ENCODE data around the gene PLEKHA5.

PLEKHA5 gene

DNA sequence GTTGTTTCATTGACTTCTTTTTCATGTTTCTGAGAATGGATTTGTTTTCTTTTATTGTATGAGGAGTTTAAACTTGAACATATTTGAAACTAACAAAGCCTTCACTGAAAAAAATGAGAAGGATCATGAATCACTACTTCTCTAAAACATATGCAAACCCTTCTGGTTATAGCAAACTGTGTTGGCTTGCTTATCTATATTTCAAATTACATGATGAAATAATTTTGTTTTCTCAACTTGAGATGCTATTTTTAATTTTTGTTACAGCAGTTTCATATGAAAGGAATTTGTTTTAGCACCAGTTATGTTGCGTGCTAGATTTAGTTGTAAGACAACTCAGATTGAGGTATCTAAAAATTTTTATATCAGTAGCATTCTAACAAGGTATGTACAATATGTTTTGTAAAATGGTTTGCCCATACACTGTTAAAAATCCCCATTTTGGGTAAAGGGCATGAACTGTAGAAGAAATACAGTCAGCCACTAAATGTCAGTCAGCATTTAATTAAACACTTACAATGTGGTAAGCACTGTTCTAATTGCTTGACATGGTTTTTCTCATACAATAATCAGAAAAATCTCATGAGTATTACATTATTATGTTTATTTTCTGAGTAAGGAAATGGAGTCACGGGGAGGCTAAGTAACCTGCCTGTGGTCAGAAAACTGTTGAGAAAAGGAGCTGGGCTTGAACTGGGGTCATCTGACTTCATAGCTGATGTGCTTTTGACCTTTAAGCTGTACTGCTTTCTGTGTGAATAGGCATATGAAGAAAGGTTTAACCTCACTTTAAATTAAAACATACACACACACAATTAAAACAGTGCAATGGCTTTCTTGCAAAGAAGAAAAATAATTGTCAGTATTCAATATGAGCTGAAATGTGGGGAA is 105.7 kb downstream of the PLEKHA5 start:
- no peak for DNase-seq

DNA sequence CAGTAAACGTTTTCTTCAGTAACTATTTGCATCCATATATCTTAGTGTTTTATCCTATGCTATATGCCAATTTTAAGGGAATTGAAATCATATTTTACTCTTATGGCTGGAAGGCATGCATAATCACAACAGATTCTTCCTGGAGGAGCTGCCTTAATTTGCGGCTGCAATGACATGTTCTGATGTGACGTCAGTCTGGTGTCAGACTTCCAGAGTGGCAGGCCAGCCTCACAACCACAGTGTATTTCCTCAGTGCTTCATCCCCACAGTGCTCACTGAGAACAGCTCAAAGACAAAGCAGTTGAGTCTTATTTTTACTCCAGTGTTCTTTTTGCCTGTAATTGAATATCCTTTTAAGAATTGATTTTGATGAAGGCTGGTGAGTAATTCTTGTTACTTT is 107.1 kb downstream of the PLEKHA5 start:
- DNase-seq, result no peak

DNA sequence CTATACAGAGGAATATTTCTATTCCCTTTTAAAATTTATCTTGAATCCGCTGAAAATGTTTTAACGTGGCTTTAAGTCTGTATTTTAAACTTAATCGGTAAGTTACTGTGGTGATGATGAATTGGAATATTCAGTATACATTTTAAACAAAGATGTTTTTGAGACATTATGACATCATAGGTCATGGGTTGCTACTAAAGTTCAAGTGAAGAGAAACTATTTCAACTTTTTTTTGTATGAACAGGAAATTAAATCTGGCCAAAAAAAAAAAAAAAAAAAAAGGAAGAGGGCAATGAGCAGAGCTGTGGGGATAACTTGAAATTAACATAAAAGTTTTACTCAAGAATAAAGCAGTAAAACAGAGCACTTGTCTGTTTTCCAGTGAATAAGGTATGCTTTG is 109.0 kb downstream of the PLEKHA5 start:
- DNase-seq, result no peak

DNA sequence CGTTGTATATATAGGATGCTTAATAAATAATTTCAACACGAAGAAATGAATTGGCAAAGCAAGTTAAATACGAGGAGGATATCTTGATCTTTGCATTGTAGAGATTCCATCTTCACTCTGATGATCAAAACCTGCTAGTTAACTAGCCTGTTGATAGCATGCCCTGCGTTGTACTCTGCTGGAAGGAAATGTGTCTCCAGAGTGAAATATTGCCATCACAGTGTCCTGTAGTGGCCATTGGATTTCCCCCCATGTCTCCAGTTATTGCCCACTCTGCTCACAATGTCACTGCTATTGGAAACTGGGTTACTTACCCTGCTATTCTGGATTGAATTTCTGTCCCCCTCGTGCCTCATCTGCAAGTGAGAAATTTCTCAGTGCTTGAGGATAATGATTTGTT is 109.6 kb downstream of the PLEKHA5 start:
- DNase-seq, result no peak

DNA sequence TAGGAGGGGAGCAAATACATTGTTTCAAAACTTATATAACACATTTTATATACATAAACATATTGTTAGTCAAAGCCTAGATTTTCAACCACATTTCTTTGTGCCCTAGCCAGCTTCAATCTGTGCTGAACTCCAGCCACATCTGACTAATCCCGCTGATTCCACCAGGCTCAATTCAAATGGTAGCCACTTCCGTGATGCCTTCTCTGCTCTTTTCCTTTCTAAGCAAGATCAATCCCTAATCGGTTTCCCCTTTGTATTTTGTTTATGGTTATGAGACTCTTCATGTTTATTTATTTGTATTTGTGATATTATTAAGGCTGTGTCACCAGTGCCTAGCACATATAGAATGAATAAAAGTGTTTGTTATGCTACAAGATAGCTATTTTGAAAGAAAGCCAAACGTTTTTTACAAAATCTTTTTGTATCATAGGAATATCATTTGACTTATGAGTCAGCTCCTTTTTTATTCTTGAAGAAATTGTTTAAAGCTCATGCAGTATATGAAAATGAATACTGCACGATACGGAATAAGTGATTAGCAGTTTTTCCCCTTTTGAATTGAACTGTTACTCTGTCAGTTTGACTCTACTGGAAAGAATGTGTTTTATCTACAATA is 110.2 kb downstream of the PLEKHA5 start:
- no peak for DNase-seq

DNA sequence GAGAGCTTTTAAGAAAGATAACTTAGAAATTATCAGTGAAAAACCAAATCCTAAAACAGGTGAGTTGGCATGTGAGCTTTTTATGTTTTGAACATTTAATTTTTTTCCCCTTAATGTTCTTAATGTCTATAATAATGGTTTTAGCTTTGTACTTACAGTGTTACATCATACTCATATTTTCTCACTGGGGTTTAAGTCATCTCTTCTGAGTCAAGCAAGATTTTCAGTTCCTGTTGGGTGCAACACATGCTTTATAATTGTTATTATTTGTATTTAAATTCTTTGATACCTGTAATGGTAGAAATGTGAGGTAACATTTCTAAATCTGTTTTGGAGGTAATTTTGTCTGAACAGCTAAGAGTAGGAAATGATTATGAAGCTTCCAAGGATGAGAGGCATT is 113.0 kb downstream of the PLEKHA5 start:
- DNase-seq, result no peak

DNA sequence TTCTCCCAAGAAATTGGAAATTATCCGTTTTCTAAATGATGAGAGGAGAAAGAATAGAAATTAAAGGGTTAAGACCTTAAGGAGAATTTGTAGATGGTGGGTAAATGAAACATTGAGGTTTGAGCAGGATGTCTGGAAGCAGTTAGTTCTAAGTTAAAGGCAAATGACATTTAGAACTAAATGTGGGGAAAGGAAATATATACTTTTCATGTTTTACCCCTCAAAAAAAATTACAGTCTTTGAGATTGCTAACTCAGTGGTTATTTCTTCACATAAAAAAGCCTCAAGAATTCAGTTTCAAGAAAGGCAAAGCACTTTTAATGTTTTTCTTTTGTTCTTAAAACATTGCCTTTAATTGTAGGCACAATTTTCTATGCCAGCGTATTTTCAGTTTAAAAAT is 114.0 kb downstream of the PLEKHA5 start:
- no peak for DNase-seq

DNA sequence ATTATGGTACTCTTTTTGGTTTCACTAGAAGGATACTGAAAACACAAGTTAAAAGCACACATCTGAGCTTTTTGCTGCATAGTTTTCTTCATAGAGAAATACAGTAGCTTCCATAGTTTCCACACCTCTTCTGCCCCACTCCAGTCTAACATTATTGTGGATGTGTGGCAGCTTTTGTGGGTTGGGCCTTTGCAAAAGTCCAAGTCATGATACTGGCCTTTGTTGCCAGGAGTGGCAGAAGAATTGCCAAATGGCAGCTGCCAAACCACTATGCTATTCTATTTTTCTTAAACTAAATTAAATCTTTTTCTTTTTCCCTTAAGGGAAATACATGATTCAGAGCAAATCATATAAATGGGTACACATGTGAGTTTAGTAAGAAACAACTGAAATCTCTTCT is 114.8 kb downstream of the PLEKHA5 start:
- no peak for DNase-seq

DNA sequence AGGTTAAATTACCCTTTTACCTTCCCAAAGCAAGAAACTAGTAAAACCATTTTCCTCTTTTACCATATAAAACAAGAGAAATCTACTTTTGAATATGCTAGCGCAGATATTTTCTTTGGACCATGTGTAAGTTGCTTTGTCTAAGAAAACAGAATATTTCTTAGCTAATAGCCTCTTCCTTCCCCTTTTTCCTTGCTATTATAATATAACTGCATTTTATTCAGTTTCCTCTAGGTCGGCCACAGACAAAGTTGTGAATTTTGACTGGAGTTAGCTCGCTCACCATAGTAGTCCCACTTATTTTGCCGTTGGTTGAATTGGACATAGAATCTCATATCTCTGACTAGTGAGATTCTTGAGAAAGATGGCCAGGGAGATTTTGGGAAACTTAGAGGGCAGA is 115.6 kb downstream of the PLEKHA5 start:
- no peak for DNase-seq

DNA sequence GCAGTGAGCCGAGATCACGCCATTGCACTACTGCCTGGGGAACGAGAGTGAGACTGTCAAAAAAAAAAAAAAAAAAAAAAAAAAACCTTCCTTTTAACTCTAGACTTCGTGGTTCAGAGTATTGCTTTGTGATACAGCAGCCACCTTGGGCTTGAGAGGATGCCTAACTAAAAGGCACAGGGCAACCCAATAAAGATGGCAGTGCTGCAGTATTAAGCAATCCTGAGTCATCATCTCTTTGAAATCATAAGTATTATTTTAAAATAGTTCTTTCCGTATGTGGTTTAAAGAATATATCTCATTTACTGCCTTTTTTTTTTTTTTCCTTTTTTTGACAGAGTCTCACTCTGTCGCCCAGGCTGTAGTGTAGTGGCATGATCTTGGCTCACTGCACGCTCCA is 116.1 kb downstream of the PLEKHA5 start:
- DNase-seq, result no peak

DNA sequence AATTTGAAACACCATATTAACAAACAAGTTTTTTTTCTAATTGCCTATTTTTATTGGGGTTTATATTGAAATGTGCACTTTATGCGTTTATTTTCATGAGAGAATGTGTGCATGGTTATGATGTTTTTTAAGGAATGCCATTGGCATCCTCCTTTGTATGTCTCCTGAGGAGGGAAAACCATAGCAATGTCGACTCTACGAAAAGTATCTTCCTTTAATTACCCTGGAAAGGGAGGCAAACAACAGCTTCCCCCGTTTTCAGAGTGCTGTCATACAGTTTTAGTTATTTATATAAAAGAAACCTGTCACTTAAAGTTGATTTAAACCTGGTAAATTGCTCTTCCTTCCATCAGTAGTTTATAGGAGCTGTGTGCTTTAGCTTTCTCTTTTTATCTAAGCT is 117.4 kb downstream of the PLEKHA5 start:
- DNase-seq, result no peak

DNA sequence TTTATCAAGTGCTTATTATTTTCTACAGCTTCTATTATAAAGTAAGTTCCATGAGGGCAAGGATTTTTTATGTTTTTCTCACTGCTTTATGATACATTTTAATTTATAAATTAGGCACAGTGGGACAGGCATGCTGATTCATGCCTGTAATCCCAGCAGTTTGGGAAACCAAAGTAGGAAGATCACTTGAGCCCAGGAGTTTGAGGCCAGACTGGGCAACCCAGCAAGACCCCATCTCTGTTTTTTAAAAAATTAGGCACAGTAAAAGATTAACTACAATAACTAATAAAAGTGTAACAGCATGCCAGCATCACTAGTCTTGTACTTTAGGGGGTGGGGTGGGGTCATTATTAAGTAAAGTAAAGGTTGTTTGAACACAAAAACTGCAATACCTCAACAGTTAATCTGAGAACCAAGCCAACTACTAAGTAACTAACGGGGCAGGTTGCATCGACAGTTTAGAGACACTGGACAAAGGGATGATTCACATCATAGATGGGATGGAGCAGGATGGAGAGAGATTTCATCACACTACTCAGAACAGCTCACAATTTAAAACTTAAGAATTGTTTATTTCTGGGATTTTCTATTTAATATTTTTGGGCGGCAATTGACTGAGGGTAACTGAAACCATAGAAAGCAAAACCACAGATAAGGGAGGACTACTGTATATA is 119.5 kb downstream of the PLEKHA5 start:
- no peak for DNase-seq

DNA sequence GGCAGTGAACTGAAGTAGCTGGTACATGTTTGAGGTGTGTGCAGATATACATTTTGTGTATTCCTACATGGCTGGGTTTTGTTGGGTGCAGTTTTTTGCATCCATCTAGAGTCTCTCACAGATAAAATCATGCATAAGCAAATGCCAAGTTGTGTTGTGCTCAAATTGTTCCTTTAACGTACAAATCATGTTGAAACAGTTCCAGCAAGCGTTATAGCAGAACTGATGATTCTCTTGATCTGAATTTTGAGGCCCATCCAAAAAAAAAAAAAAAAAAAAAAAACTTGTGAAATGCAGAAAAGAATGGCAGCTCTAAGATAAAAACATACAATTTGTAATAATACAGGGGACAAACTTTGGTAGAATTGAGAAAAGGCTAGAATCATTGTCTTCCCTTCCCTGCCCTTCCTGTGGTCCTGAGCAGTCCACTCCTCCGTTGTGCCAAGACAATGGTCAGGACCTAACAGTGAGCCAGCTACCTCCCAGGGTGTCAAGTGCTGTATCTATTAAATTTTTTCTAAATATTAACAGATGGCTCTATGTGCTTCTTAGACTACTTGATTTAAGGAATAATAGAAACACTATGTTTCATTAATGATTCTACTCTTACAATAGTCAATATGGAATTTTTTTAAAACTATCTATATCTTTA is 122.1 kb downstream of the PLEKHA5 start:
- no peak for DNase-seq

DNA sequence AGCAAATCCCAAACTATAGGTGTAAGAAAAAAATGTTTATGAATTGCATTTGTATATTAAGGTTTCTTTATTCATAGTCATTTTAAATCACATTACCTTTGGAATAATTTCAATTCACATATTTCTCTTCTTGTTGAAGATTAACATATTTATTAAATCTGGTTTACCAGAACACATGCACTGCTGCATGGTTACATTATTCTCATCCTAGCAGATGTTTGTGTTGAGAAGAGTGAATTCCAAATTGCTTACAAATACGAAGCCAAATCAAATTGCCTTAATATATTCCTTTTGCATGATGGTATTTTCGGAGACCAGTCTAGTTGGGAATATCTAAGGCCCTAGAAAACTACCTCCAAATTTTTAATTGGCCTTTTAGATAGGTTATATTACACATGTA is 130.6 kb downstream of the PLEKHA5 start:
- DNase-seq, result no peak

DNA sequence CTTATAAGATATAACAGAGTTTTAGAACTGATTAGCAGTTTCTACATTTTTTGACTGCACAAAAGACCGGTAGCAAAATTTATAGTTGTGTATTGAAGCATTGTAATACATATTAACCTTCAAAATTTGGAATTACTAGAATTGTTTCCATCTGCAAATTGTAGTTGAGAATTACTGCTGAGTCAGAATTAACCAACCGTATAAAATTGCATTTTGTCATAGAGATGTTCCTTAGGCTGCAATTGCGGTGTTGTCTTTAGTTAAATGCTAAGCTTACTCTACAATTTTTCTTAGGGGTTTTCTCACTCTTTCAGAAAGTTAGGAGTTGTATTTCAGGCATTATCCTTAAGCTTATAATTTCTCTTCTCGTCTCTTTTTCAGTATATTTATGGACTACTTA is 132.2 kb downstream of the PLEKHA5 start:
- no peak for DNase-seq

DNA sequence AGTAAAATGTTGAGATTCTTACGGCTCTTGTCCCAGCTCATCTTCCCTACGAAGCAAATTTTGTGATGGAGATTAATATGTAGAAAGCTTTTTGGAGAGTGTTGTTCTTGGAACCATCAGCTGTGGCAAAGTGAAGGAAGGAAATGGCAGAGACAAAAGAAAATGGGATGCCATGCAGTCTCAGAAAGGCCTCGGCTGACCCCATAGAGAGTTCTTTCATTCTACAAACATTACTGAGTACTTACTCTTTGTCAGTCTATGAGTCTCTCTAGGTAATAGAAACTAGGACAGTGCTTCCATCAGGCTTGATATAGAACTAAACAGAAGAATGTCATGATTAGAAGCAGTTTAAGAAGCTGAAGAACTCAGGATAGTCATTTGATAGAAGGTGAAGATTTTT is 134.1 kb downstream of the PLEKHA5 start:
- no peak for DNase-seq

DNA sequence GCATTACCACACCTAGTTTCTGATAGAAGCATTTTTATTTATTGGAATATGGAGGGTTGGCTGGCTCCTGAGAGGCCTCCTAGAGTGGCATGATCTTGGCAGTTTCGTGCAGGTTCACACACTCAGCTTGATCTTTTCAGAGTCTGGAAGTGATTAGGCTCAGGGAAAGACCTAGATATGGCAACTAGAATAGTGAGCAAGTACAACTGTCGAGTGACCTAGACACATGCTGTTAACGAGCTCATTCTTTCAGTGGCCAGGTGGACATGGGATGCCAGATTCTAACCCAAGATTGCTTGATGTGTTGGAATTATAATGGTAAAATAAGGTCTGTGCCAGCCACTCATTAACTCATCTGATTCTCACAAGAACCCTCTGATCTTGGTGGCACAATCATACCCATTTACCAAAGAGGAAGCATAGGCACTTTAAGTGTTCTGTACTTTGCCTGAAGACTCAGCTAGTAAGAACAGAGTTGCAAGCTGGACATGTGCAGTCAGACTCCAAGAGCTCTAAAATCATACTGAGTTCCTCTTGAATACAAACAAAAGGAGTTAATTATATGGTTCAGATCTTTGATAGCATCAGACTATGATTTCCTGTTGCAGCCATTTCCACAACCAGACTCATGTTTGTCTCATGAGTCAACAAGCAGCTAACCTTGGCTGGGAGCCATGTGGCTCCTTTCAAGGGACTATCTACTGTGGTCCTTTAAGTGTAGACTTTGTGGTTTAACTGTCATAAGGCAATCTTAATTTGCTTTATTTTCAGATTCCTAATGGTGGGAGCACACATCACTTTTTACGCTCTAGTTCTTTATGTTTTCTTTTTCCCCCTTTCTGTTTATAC is 144.2 kb downstream of the PLEKHA5 start:
- DNase-seq, result no peak

DNA sequence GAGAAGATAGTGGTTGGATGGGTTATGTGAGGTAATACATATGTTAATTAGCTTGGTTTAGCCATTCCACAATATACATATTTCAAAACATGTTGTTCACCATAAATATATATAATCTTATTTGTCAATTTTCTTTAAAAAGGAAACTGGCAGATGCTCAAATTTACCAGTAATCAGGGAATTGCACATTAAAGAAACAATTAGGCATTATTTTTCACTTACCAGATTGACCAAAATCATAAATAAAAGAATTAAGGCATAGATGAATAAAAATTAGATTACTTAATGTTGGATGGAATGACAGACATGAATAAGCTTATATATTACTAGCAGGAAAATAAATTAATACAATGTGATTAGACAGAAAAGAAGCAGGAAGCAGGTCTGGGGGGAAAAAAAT is 147.2 kb downstream of the PLEKHA5 start:
- no peak for DNase-seq

DNA sequence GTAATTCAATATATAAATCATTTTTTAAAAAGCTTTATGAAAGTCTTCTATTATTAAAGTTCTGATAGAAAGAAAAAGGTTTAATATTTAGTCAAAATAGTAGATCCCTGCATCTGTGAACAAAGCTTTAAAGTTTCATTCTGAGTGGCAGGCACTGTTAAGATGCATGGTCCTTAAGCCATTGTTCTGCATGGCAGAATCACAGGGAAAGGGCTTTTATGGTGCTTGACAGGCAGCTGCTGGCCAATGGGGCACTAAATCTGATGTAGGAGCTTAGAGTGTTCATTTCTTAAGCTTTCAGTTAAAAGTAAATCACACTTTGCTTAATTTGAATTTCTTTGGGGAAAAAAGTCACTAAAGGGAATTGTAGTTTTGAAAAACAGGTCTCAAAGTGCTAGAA is 148.2 kb downstream of the PLEKHA5 start:
- DNase-seq, result no peak

DNA sequence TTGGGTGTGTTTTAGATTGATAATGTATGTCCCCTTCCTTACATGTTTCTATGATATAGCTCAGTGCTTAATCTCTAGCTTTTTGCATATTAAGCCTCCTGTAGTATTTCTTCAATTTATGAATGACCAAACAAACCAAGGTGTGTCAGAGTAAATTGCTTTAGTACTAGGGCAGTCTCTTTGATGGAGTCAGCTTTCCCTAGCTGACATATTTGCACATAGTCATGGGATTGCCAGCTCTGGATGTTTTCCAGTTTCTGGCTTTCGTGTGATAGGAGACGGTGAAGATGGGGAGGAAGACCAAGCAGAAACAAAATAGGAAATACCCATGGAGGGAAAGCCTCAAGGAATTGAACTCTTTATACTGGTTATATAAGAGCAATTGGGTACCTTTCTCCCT is 148.9 kb downstream of the PLEKHA5 start:
- DNase-seq, result no peak

DNA sequence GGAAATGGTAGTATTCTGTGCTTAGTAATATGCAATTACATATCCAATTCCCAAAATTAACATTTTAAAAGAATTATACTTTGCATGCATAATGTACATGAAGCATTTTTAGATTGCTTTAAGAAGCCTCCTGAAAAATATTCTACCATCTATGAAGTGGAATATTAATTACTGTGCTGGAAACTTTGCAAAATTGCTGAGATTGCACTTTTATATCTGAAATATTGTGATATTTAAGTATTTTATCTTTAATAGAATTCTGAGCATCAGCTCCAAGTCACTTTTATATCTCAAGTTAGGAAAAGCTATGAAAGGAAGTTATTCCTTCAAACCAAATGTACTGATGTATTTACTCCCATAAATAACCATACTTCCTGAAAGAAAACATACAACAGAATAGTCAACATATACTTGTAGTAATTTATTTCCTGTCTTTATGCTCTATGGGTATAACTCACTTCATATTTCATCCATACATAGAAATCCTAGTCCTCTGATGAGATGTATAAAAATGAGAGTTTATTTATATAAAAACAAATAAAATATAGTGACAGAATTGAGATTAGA is 152.7 kb downstream of the PLEKHA5 start:
- no peak for DNase-seq

DNA sequence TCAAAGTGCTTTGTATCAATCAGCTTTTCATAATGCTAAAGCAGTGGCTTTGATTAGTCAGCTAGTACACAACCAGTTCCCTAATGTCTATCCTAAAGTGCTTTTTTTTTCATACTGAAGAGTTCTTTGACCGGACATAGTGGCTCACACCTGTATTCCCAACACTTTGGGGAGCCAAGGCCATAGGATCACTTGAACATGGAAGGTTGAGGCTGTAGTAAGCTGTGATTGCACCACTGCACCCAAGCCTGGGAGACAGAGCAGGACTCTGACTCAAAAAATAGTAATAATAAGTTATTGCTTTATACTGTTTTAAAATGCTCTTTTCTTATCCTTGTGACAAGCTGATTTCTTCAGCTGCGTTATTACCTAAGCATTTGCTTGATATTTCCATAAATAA is 155.1 kb downstream of the PLEKHA5 start:
- no peak for DNase-seq
